Thoracic aorta (tissue), 2 donors: ENCODE data around the gene RAB40C. TPM values are rescaled to one million over a fixed set of nuclear protein-coding genes. Genes with fewer than 3 reads are reported as not detected.

Experiments used
- ATAC-seq: fragments of 150-250 bp; one replicate; pipeline ENCODE4 v1.8.0; 2017; ENCODE audit warnings: low read depth; ENCODE audit not compliant: insufficient number of reproducible peaks, low FRiP score
- DNase-seq: peaks from one replicate; pipeline ENCODE4 v3.0.0-alpha.2; 2020; ENCODE audit warnings: low spot score
- H3K27ac ChIP-seq, 2 donors: fragments of 200-600 bp; sonication (generic); 1 replicate in 1 of 2; 2 replicates in 1 of 2; pipeline ENCODE4 v1.5.1; 2016; ENCODE audit warnings: mild to moderate bottlenecking in 2 of 2, moderate library complexity in 2 of 2
- H3K27me3 ChIP-seq: fragments of 200-600 bp; sonication (generic); replicated peaks from 2 replicates; pipeline ENCODE4 v1.6.0; 2016; ENCODE audit warnings: mild to moderate bottlenecking; ENCODE audit not compliant: insufficient read depth
- H3K36me3 ChIP-seq: fragments of 200-600 bp; sonication (generic); one replicate; pipeline ENCODE4 v1.5.1; 2016
- H3K4me1 ChIP-seq, 2 donors: fragments of 200-600 bp; sonication (generic); 1 replicate in 1 of 2; 2 replicates in 1 of 2; pipeline versions ENCODE4 v1.5.1 to v1.6.0; 2016; ENCODE audit warnings: low read depth in 2 of 2, mild to moderate bottlenecking in 1 of 2; ENCODE audit not compliant: control insufficient read depth in 1 of 2
- H3K4me3 ChIP-seq: fragments of 200-600 bp; sonication (generic); 2 replicates; pipeline ENCODE4 v1.5.1; 2016; ENCODE audit warnings: mild to moderate bottlenecking
- H3K9me3 ChIP-seq: fragments of 200-600 bp; sonication (generic); 2 replicates; pipeline ENCODE4 v1.5.1; 2016
- CTCF ChIP-seq: fragments of 200-600 bp; sonication (generic); IDR thresholded peaks from one replicate; pipeline ENCODE4 v1.5.1; 2019; ENCODE audit warnings: antibody characterized with exemption
- total RNA-seq, 2 donors: library from RNA; depleted of rRNA; stranded (reverse); fragments of >200 nt; gene quantifications; one replicate each; pipeline versions ENCODE4 v1.1.0 to v1.2.3, GENCODE V29; 2016

Gene RAB40C
- total RNA-seq, 2 donors from 2014 or later: 19.0 to 25.9 TPM

GRCh38 chr16:546909-547770 lies 42.7 kb upstream of the RAB40C start:
- Histone ChIP-seq H3K4me1 (no peaks in the 10 kb centered on the region), H3K9me3 (no peaks in the 10 kb centered on the region), H3K27me3 (no peaks in the 10 kb centered on the region), H3K4me3 (no peak overlapping the region), H3K36me3 (peaks cover 6% of the 10 kb centered on the region), H3K27ac (no peak overlapping the region)
- peak; percentile 23 for TF ChIP-seq CTCF
- DNase-seq (no peak), ATAC-seq (no peak)

DNA sequence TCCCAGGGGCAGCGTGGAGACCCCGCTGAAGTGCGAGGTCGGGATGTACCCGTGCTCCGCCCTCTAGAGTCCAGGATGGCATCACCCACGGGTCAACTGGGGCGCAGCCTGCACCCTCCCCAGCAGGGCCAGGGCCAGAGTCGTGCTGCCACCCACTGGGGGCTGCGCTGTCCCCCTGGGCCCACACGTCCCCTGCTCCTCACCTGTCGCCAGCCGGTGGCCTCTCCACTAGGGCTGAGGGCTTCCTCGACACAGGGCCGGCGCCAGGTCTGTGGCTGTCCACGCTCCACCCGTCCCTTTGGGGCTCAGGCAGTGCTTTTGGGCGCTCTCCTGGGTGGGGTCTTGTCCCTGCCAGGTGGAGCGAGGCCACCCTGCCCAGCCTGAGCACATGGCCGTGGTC lies 41.3 kb upstream of the RAB40C start:
- Histone ChIP-seq H3K27me3 (no peaks in the 10 kb centered on the region), H3K4me3 (no peak overlapping the region), H3K4me1 (no peaks in the 10 kb centered on the region), H3K9me3 (no peaks in the 10 kb centered on the region), H3K36me3 (peaks cover 12% of the 10 kb centered on the region), H3K27ac (no peak overlapping the region)
- TF ChIP-seq CTCF: no peak
- no peak for DNase-seq
- no peak for ATAC-seq

GRCh38 chr16:549544-550263 lies 40.2 kb upstream of the RAB40C start:
- no peak for TF ChIP-seq CTCF
- H3K4me3 ChIP-seq: no peak overlapping the region
- H3K9me3 ChIP-seq: no peaks in the 10 kb centered on the region
- H3K27ac ChIP-seq: no peak overlapping the region
- H3K27me3 ChIP-seq: no peaks in the 10 kb centered on the region
- peaks cover 12% of the 10 kb centered on the region for H3K36me3 ChIP-seq
- H3K4me1 ChIP-seq: no peaks in the 10 kb centered on the region
- ATAC-seq (no peak), DNase-seq (no peak)

DNA sequence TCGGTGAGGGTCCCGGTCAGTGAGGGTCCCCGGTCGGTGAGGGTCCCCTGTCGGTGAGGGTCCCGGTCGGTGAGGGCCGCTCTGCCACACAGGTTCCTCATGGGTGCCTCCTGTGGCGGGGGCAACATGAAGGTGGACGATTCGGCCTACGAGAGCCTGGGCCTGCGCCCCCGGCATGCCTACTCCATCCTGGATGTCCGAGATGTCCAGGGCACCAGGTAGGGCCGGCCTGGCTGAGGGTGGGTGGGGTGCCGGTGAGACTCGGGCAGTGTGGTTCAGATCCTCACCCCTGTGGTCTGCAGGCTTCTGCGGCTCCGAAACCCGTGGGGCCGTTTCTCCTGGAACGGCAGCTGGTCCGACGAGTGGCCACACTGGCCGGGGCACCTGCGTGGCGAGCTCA lies 38.7 kb upstream of the RAB40C start:
- Histone ChIP-seq H3K27ac (no peak overlapping the region), H3K36me3 (peaks cover 12% of the 10 kb centered on the region), H3K9me3 (no peaks in the 10 kb centered on the region), H3K4me1 (no peaks in the 10 kb centered on the region), H3K27me3 (no peaks in the 10 kb centered on the region), H3K4me3 (no peak overlapping the region)
- DNase-seq (no peak), ATAC-seq (no peak)
- TF ChIP-seq CTCF: no peak

DNA sequence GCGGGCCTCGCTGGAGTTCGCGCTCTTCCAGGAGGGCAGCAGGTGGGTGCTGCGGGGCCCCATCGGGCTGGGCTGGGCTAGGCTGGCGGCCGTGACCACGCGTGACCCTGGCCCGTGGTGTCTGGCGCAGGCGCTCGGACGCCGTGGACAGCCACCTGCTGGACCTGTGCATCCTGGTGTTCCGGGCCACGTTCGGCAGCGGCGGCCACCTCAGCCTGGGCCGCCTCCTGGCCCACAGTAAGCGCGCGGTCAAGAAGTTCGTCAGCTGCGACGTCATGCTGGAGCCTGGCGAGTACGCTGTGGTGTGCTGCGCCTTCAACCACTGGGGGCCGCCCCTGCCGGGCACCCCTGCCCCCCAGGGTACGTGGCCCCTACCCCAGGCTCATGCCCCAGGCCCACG lies 37.7 kb upstream of the RAB40C start:
- no peak for TF ChIP-seq CTCF

More for the DNA sequence above, 37.7 kb upstream of the RAB40C start:
- no peak for ATAC-seq
- peaks cover 12% of the 10 kb centered on the region for H3K36me3 ChIP-seq
- no peak overlapping the region for H3K4me3 ChIP-seq
- DNase-seq: no peak
- H3K27ac ChIP-seq: no peak overlapping the region
- H3K4me1 ChIP-seq: no peaks in the 10 kb centered on the region
- no peaks in the 10 kb centered on the region for H3K27me3 ChIP-seq
- no peaks in the 10 kb centered on the region for H3K9me3 ChIP-seq
